HG03060 (cell line): ENCODE data around the gene ZNF148.

Source experiments
- ATAC-seq: cut with Tn5 transposase; IDR thresholded peaks from one replicate; pipeline ENCODE4 v1.9.1; 2021; ENCODE audit warnings: low read depth, moderate number of reproducible peaks; ENCODE audit not compliant: unreplicated experiment

The ZNF148 gene

DNA sequence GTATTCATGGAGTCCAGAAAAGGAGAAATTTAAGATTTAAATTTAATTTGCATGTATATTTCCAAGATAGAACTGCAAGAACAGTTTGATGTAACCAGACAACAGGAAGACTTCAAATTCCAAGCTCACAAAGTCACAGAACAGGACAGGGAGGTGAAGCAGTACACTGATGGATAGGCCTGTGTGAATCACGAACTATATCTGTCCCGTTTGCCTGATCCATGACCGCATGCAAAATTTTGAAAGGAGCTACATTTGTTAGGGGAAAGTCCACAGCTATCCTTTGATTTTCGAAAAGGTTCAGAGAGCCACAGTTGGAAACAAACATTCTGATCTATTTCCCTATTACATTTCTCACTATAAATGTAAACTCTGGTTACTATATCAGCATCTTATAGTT is 83.1 kb downstream of the ZNF148 start:
- no peak for ATAC-seq

DNA sequence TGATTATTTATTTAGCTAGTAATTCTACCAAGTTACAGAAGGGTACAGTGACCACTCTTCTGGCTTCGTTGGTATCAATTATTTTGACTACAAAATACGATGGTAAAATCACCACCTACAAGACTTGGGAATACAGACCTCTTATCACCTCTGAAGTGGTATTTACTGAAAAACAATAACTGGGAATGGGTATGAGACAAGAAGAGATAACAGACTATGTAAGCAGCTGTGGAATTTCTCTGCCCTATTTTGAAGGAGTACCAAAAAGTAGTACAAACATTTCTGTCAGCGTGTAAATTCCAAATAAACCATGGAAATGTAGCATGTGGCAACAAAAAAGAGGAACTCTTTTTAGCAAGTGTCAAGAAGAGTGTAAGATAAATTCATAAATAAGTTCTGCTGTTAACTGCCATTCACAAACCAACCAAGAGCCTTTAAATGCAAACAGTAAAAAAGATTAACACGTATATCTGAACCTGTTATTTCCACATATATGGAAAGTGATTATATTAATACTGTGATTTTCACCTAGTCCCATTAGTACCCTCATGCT is 85.6 kb downstream of the ZNF148 start:
- ATAC-seq = no peak

DNA sequence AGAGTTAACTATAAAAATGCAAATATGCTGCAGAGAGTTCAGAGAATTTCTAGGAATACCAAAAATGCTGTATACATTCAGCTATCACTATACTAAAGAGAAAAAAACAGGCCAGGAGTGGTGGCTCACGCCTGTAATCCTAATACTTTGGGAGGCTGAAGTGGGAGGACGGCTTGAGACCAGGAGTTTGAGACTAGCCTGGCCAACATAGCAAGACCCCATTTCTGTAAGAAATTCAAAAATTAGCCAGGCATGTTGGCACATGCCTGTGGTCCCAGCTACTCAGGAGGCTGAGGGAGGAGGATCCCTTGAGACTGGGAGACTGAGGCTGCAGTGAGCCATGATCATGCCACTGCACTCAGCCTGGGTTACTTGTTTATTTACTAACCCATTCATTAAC is 87.9 kb downstream of the ZNF148 start:
- no peak for ATAC-seq

DNA sequence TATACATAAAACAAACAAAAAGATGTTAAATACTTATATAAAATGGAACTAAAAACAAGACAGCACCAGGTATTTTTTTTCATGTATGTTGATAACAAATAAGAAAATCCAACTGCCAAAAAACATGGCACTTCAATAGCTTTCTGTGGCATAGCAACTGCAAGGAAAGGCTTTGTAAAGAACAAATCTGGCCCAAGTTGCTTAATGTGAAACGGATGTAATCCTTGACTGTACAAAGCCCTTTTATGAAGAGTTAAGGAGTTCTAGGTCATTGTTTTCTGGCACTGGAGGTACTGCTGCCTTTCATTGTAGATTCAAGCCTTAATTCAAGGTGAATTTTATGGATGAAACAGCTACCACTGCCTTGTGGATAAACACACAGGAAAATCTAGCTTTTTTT is 93.7 kb downstream of the ZNF148 start:
- ATAC-seq = no peak

DNA sequence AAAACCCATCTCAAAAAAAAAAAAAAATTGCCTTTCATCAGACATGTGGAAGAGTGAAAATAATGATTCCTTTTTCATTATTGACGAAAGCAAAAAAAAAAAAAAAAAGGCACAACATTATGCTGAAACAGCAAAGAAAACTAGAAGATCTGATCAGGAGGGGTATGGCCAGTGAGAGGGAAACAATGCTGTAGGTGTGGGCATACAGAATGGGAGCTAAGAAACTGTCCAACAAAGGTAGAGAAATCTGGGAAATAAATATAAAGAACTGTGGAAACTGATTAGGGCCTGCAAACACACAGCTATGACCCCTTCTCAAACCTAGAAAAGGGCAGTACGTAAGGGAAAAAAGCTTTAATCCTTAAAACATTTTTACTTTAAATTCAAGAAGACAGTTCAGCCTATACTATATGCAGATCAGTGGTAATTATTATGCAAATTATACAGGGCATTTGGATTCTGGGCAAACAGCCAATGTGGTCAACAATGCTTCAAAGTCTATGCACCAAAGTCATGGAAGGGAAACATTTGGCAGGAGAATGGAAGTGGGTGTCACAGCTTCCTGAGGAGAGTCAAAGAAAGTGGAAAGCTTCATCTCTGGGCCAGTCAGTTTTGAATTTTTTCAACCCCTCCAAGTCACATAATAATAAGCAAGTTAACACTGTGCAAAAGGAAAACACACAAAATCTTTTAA is 94.3 kb downstream of the ZNF148 start:
- ATAC-seq = no peak

DNA sequence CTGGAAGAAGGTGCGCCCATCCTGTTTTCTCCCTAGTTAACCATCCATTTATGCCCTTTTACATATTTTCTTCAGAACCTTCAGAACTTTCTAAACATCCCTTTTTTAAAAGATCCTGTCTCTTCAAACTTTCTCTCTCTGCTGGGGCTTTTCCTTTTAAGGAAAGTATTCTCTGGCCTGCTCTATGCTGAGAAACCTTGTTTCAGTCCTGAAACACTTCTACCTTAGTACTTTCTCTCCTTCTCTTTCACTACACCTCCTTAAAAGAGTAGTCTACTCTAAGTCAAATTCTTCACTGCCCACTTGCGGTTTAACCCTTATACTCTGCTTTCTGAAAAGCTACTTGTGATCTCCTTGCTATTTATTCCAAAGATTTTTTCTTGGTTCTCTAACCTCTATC is 97.0 kb downstream of the ZNF148 start:
- no peak for ATAC-seq

DNA sequence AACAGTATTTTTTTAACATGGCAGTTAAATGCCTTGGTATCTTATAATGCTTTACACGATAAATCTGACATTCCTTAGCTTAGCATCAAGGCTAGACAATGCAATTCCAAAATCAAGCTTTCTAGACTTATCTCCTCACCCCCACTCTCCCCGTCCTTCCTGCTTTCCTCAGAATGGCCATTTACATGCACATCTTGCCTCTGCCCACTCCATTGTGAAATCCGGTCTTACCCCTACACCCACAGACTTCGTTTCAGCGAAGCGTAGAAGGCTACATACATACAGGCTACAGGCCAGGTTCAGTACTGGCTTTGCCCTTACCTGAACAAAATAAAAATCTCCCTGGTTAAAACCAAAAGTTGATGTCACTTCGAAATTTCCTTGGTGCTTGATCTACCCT is 104.0 kb downstream of the ZNF148 start:
- no peak for ATAC-seq

DNA sequence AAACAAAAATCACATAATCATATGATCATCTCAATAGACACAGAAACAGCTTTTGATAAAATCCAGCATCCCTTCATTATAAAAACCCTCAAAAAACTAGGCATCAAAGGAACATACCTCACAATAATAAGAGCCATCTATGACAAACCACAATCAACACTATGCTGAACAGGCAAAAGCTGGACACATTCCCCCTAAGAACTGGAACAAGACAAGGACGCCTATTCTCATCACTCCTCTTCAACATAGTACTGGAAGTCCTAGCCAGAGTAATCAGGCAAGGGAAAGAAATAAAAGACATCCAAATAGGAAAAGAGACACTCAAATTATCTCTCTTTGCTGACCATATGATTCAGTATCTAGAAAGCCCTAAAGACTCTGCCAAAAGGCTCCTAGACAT is 107.7 kb downstream of the ZNF148 start:
- ATAC-seq = no peak

DNA sequence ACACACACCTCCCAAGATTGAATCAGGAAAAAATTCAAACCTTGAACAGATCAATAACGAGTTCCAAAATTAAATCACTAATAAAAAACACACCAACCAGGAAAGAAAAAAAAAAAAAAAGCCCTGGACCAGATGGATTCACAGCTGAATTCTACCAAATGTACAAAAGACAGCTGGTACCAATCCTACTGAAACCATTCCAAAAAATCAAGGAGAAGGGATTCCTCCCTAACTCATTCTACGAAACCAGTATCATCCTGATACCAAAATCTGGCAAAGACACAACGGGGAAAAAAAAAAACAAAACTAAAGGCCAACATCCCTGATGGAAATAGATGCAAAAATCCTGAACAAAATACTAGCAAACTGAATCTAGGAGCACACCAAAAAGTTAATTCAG is 108.2 kb downstream of the ZNF148 start:
- no peak for ATAC-seq

DNA sequence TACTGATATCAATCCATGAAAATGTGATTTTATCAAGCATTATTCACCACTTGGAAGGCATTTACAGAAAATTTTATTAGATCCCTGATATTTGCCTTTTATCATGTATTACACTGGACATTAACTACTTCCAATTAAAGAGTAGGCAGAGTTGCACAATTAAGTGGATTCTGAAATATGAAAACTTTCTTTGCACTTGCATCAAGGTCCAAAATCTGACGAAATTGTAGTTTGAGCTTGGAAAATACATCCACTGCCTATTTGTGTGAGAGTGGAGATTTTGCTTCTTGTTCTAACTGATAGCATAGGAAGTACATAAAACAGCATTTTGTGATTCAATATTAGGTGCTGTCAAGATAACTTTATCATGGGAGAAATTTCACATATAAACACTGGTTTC is 113.0 kb downstream of the ZNF148 start:
- ATAC-seq = no peak

DNA sequence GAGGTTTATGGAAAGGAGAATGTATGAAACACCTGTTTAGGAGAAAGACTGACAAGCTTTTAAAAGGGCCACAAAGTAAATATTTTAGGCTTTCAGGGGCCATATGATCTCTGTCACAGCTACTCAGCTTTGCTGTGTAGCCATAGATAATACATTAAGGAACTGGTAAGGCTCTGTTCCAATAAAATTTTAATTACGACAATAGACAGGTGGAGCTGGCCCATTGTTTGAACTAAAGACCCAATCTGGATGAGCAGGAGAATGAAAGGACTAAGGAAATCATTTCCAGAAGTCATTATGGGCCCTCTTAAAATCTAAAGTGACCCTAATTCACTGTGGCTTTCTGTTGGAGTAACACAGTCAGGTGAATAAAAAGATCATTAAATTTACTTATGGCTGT is 114.1 kb downstream of the ZNF148 start:
- ATAC-seq = no peak

DNA sequence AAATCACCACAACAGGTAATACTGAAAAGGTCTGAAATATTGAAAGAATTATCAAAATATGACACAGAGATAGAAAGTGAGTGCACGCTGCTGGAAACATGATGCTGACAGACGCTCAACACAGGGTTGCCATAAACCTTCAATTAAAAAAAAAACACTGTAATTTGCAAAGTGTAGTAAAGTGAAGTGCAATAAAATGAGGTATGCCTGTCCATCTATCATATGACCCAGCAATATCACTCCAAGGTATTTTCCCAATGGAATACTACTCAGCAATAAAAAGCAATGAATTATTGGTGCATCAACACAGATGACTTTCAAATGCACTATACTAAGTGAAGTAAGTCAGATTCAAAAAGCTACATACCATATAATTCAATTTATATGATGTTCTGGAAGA is 115.0 kb downstream of the ZNF148 start:
- ATAC-seq = no peak

DNA sequence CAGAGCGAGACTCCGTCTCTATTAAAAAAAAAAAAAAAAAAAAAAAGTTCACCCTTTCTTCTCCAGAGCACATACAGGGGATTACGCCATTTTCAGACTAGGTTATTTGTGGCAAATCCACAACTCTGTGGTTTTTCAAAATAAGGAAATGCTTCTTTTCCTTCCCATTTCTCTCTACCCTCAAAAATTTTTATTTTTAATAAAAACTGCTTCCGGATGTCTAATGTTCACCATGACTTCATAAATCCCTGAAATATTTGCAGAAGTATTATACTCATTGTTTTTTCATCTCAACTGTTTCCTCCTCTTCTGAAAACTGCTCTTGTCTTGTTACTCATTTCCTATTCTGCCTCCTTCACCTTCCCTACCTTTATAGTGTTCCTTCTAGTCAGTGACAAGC is 117.6 kb downstream of the ZNF148 start:
- no peak for ATAC-seq

DNA sequence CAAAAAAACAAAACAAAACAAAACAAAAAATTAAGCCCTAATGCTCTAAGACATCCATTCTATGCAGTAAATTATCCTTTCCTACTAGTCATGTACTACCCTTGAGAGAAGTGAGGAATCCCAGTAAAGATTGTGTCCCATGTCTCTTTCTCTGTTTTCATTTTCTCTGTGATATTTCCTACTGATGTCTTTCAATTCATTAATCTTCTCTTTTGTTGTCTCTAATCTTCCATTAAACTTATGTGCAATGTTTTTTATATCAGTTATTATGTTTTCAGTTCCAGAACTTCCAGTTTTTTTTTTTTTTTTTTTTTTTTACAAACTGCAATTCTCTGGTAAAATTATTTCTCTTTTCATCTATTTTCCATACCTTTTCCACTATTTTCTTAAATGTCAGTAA is 118.5 kb downstream of the ZNF148 start:
- no peak for ATAC-seq

DNA sequence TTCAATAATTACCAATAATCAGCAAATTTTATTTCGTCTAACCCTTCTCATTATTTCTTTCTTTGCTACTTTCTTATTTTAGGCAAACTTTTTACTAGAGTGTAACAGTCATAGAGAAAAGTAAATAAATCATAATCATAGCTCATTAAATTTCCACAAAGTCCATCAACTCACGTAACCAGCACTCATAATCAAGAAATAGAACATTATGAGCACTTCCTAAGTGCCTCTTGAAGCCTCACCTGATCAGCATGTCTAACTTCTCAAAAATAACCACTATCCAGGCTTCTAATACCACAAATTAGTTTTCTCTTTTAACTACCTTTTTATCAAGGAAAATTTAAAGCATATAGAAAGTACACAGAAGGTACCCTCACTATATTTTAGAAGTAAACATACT is 124.2 kb downstream of the ZNF148 start:
- no peak for ATAC-seq

DNA sequence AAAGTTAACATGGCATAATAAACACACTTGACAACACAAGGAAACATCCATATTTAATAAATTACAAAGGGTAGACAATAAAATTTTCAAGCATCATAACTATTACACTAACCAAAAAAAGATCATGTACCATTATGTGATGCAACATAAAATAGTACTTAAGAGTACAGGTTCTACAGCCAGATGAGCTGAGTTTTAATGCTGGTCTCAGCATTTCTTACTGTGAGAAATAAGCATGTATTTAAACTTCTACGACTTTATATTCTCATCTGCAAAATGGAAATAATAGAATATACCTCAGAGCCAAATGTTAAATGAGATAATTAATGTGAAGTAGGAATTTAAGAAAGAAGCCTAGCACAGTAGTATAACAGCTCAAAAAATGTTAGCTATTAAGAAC is 128.9 kb downstream of the ZNF148 start:
- no peak for ATAC-seq

DNA sequence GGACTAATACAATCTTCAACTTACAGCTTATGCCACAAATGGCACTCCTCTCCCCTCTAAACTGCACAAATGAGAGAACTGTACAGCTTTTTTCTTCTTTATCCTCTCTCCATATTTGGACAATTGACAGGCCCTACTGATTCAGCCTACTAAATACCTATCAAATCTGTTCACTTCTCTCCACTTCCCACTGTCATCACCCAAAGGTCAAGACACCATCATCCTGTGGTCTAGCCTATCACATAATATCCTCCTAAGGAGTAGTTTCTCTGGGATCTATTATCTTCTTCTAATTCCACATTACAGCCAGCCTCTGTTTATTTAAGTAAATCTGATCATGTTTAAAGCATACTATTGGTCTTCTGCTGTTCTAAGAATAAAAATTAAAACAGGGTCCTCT is 129.6 kb downstream of the ZNF148 start:
- ATAC-seq = no peak

DNA sequence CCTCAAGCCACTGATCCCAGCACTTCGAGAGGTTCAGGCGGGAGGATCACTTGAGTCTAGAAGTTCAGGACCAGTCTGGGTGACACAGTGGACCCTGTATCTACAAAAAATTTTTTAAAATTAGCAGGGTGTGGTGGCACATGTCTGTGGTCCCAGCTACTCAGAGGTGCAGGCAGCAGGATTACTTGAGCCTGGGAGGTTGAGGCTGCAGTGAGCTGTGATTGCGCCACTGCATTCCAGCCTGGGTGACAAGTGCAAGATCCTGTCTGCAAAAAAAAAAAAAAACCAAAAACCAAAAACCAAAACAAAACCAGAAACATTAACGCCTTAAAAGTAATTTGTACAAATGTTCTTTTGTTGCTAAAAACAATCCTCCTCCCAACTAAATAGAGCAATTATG is 134.6 kb downstream of the ZNF148 start:
- no peak for ATAC-seq

DNA sequence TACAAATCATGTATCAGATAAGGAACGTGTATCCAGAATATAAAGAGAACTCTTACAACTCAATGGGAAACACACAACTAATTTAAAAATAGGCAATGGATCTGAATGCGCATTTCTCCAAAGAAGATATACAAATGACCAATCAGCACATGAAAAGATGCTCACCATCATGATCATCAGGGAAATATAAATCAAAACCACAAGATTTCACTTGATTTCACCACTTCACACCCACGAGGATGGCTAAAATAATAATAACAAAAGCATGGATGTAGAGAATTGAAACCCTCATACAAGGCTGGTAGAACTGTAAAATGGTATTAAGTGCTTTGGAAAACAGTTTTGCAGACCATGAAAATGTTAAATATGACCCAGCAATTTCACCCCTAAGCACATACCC is 135.9 kb downstream of the ZNF148 start:
- no peak for ATAC-seq

DNA sequence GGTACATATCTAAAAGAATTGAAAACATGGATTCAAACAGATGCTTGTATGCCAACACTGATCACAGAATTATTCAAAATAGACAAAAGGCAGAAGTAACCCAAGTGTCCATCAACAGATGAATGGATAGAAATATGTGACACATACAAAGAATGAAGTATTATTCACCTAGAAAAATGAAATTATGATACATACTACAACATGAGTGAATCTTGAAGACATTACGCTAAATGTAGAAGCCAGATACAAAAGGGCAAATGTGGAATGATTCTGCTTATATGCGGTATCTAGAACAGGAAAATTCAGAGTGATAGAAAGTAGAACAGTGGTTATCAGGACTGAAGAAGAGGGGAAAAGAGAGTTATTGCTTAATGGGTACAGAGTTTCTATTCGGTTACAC is 136.4 kb downstream of the ZNF148 start:
- ATAC-seq = no peak

DNA sequence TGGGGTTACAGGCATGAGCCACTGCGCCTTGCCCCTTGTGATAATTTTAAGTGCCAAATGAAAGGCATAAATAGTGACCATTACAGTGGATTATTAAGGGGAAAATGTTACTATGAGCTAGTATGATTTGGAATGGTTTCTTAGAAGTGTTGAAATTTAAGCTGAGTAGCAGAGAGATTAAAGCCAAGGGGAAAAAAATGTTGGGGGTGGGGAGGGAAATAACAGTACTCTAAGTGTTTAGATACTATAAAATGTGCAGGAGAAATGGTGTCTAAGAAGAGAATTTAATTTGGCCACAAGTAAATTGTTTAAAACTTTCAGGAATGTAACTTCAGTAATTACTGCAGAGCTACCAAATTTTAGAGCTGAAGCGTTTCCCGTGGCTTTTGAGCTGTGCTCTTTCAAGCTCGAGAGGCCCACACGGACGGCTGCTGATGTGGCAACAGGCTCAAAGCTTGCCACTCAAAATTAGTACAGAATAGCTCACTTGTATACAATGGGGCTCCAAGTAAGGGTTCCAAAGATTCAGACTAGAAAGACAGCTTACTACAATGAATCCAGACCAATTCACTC is 138.7 kb downstream of the ZNF148 start:
- ATAC-seq = no peak

DNA sequence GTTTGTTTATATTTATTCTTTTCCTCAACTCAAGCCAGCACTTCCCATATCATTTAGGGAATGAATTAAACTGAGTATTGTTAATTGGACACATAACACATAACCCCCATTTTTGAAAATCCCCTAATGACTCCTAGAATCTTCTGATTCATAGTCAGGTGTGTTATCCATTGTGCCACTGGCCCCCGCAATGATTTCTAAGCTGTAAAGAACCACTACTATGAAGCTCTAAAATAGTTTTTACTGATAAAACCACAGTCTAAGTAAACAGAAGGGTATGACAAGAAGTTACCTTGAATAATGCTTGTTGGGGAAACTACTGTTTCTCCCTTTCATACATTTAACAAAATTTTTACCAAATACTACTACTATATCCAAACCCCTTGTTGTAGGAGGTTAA is 140.3 kb downstream of the ZNF148 start:
- no peak for ATAC-seq

DNA sequence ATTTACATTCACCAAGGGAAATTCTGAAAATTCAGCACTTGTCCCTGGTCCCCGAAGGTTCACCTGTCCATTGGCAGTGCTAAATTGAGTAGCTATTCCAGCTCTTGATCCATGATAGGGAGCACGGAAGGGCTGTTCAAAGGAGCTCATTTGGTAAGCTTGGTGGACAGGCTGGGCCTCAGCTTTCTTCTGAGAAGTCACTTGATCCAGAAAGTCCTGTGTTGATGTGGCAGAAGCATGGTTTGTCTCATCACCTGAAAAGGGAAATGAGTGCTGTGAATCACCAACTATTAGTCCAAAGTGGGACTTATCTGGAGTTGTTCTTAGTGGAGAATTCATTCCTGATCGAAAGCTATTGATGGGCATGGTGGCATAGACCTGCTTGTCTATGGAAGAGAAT is 142.7 kb downstream of the ZNF148 start:
- no peak for ATAC-seq
